OCI-LY3 (cell line): Measurements from ENCODE around the gene PPP3CB.

ENCODE experiments used
- H2AFZ ChIP-seq: fragments of 200-600, 300-600 bp; shearing (Covaris generic); 2 replicates; pipeline ENCODE4 v1.6.0; 2014; ENCODE audit warnings: antibody characterized with exemption, low read depth, low read length
- H3K27ac ChIP-seq: fragments of 200-600, 300-600 bp; sonication (generic); 2 replicates; pipeline ENCODE4 v1.5.1; 2014; ENCODE audit warnings: mild to moderate bottlenecking, low read length, moderate library complexity, mixed read lengths
- H3K27me3 ChIP-seq: fragments of 200-600, 300-600 bp; sonication (generic); 2 replicates; pipeline ENCODE4 v1.6.1; 2014; ENCODE audit warnings: low read depth, low read length, mixed read lengths
- H3K36me3 ChIP-seq: fragments of 200-600, 300-600 bp; sonication (generic); replicated peaks from 2 replicates; pipeline ENCODE3; 2014; ENCODE audit warnings: low read depth, low read length, mixed read lengths
- H3K4me1 ChIP-seq: fragments of 300-600, 200-600 bp; sonication (generic); 2 replicates; pipeline ENCODE4 v1.6.1; 2014; ENCODE audit warnings: low read length, mixed read lengths
- H3K4me2 ChIP-seq: fragments of 200-600, 300-600 bp; sonication (generic); 2 replicates; pipeline ENCODE4 v1.6.1; 2014; ENCODE audit warnings: low read length, mixed read lengths
- H3K4me3 ChIP-seq: fragments of 300-600, 200-600 bp; sonication (generic); 2 replicates; pipeline ENCODE4 v1.5.1; 2014; ENCODE audit warnings: antibody characterized with exemption, mild to moderate bottlenecking, low read length, moderate library complexity
- H3K79me2 ChIP-seq: fragments of 300-600, 200-600 bp; shearing (Covaris generic); 2 replicates; pipeline ENCODE4 v1.6.1; 2014; ENCODE audit warnings: mild to moderate bottlenecking, low read length, mixed read lengths
- H3K9ac ChIP-seq: fragments of 300-600, 200-600 bp; shearing (Covaris generic); 2 replicates; pipeline ENCODE4 v1.6.0; 2014; ENCODE audit warnings: mild to moderate bottlenecking, low read length, moderate library complexity
- H3K9me3 ChIP-seq: fragments of 200-600, 300-600 bp; shearing (Covaris generic); 2 replicates; pipeline ENCODE4 v1.6.1; 2014; ENCODE audit warnings: low read length, mixed read lengths; ENCODE audit not compliant: insufficient read depth
- H4K20me1 ChIP-seq: fragments of 200-600, 300-600 bp; sonication (generic); 2 replicates; pipeline ENCODE4 v1.6.1; 2016; ENCODE audit warnings: low read length, mixed read lengths; ENCODE audit not compliant: insufficient read depth
- CTCF ChIP-seq: fragments of 200-600, 300-600 bp; sonication (generic); IDR thresholded peaks from 2 replicates; pipeline ENCODE4 v1.5.1; 2014; ENCODE audit warnings: antibody characterized with exemption, low read length, low read depth
- EZH2phosphoT487 ChIP-seq: fragments of 200-600 bp; shearing (Covaris generic); IDR thresholded peaks from 2 replicates; pipeline ENCODE4 v1.6.1; 2018; ENCODE audit warnings: antibody characterized with exemption, mixed run types, low read depth

PPP3CB gene

GRCh38 chr10:73408061-73408460 lies 87.8 kb downstream of the PPP3CB start:
- Histone ChIP-seq H3K27ac (no peak overlapping the region), H3K27me3 (no peaks in the 10 kb centered on the region), H4K20me1 (peaks cover 4% of the 10 kb centered on the region), H3K4me2 (no peak overlapping the region), H3K9ac (no peak overlapping the region), H3K79me2 (peaks cover 96% of the 10 kb centered on the region), H2AFZ (no peak overlapping the region), H3K4me1 (no peaks in the 10 kb centered on the region), H3K36me3 (no peaks in the 10 kb centered on the region), H3K9me3 (no peaks in the 10 kb centered on the region), H3K4me3 (no peak overlapping the region)
- no peak for TF ChIP-seq CTCF
- no peak for TF ChIP-seq EZH2phosphoT487

- Histone ChIP-seq H3K36me3 (no peaks in the 10 kb centered on the region), H3K4me1 (no peaks in the 10 kb centered on the region), H3K9me3 (no peaks in the 10 kb centered on the region), H3K4me2 (no peak overlapping the region), H2AFZ (no peak overlapping the region), H4K20me1 (peaks cover 4% of the 10 kb centered on the region), H3K9ac (no peak overlapping the region), H3K79me2 (peaks cover 96% of the 10 kb centered on the region), H3K27ac (no peak overlapping the region), H3K4me3 (no peak overlapping the region), H3K27me3 (no peaks in the 10 kb centered on the region)
- no peak for TF ChIP-seq CTCF
- no peak for TF ChIP-seq EZH2phosphoT487
Measured at GRCh38 chr10:73407495-73407894, 88.3 kb downstream of the PPP3CB start.

- Histone ChIP-seq H3K4me1 (no peaks in the 10 kb centered on the region), H4K20me1 (peaks cover 4% of the 10 kb centered on the region), H3K4me2 (no peak overlapping the region), H3K9ac (no peak overlapping the region), H3K9me3 (no peaks in the 10 kb centered on the region), H3K79me2 (peaks cover 96% of the 10 kb centered on the region), H3K36me3 (no peaks in the 10 kb centered on the region), H3K27me3 (no peaks in the 10 kb centered on the region), H3K27ac (no peak overlapping the region), H3K4me3 (no peak overlapping the region), H2AFZ (no peak overlapping the region)
- TF ChIP-seq EZH2phosphoT487 = no peak
- TF ChIP-seq CTCF = no peak
Measured at GRCh38 chr10:73406846-73407245, 89.0 kb downstream of the PPP3CB start.

GRCh38 chr10:73405556-73405955 lies 90.3 kb downstream of the PPP3CB start:
- Histone ChIP-seq H4K20me1 (peaks cover 4% of the 10 kb centered on the region), H3K4me3 (no peak overlapping the region), H3K27ac (no peak overlapping the region), H3K79me2 (peaks cover 93% of the 10 kb centered on the region), H3K4me2 (no peak overlapping the region), H2AFZ (no peak overlapping the region), H3K4me1 (no peaks in the 10 kb centered on the region), H3K36me3 (no peaks in the 10 kb centered on the region), H3K9me3 (no peaks in the 10 kb centered on the region), H3K27me3 (no peaks in the 10 kb centered on the region), H3K9ac (no peak overlapping the region)
- TF ChIP-seq CTCF (no peak), EZH2phosphoT487 (no peak)
